Karpas-422 (cell line): ENCODE data around the gene ARSI. TPM values are rescaled to one million over a fixed set of nuclear protein-coding genes. Genes with fewer than 3 reads are reported as not detected.

ENCODE experiments used
- DNase-seq: peaks from one replicate; pipeline ENCODE4 v3.0.0-alpha.2; 2015
- H2AFZ ChIP-seq: fragments of 200-600 bp; sonication (generic); 2 replicates; pipeline ENCODE4 v1.6.1; 2014; ENCODE audit warnings: antibody characterized with exemption, low read length, mixed read lengths
- H3K27ac ChIP-seq: fragments of 200-600 bp; sonication (generic); 2 replicates; pipeline ENCODE4 v1.5.1; 2014; ENCODE audit warnings: mild to moderate bottlenecking, low read length, moderate library complexity
- H3K27me3 ChIP-seq: fragments of 200-600 bp; sonication (generic); 2 replicates; pipeline ENCODE4 v1.6.1; 2014; ENCODE audit warnings: low read length, mixed read lengths
- H3K36me3 ChIP-seq: fragments of 200-600 bp; sonication (generic); 2 replicates; pipeline ENCODE4 v1.6.1; 2014; ENCODE audit warnings: low read length, mixed read lengths; ENCODE audit not compliant: insufficient read depth
- H3K4me1 ChIP-seq: fragments of 200-600 bp; sonication (generic); 2 replicates; pipeline ENCODE4 v1.6.1; 2014; ENCODE audit warnings: mild to moderate bottlenecking, low read length, mixed read lengths
- H3K4me2 ChIP-seq: fragments of 200-600 bp; sonication (generic); 2 replicates; pipeline ENCODE4 v1.6.1; 2014; ENCODE audit warnings: low read length, low read depth, mild to moderate bottlenecking; ENCODE audit not compliant: poor library complexity, severe bottlenecking
- H3K4me3 ChIP-seq: fragments of 200-600 bp; sonication (generic); 2 replicates; pipeline ENCODE4 v1.5.1; 2014; ENCODE audit warnings: mild to moderate bottlenecking, antibody characterized with exemption, low read length, mixed read lengths
- H3K79me2 ChIP-seq: fragments of 200-600 bp; sonication (generic); 2 replicates; pipeline ENCODE4 v1.6.1; 2014; ENCODE audit warnings: mild to moderate bottlenecking, low read length, mixed read lengths
- H3K9ac ChIP-seq: fragments of 200-600 bp; sonication (generic); 2 replicates; pipeline ENCODE4 v1.6.0; 2014; ENCODE audit warnings: low read length
- H3K9me2 ChIP-seq: fragments of 200-600 bp; sonication (generic), shearing (Covaris generic); replicated peaks from 2 replicates; pipeline ENCODE4 v1.6.0; 2014; ENCODE audit warnings: mild to moderate bottlenecking, low read length, moderate library complexity; ENCODE audit not compliant: insufficient read depth
- H3K9me3 ChIP-seq: fragments of 300-700, 200-600 bp; sonication (generic); 2 replicates; pipeline ENCODE4 v1.6.1; 2014; ENCODE audit warnings: low read length, mixed read lengths
- H4K20me1 ChIP-seq: fragments of 200-600 bp; sonication (generic); 2 replicates; pipeline ENCODE4 v1.6.1; 2014; ENCODE audit warnings: mild to moderate bottlenecking, antibody characterized with exemption, low read length, low read depth; ENCODE audit not compliant: insufficient read depth
- total RNA-seq: library from RNA; depleted of rRNA; stranded (reverse); fragments of >200 nt; shearing (Covaris generic); gene quantifications from 2 replicates; pipeline ENCODE4 v1.2.3, GENCODE V29; 2014; ENCODE audit warnings: low replicate concordance

Gene ARSI
- total RNA-seq, 1 experiment from 2014 or later, result not detected

- Histone ChIP-seq H3K79me2 (no peaks in the 10 kb centered on the region), H3K36me3 (no peaks in the 10 kb centered on the region), H2AFZ (no peak overlapping the region), H3K4me2 (no peak overlapping the region), H4K20me1 (no peaks in the 10 kb centered on the region), H3K27me3 (no peaks in the 10 kb centered on the region), H3K9me2 (no peaks in the 10 kb centered on the region), H3K27ac (no peak overlapping the region), H3K9me3 (no peaks in the 10 kb centered on the region), H3K9ac (no peak overlapping the region), H3K4me1 (no peaks in the 10 kb centered on the region), H3K4me3 (no peak overlapping the region)
- DNase-seq, result no peak
These were observed 33.1 kb upstream of the ARSI start for GRCh38 chr5:150335778-150336177.

- Histone ChIP-seq H3K4me1 (no peaks in the 10 kb centered on the region), H3K9ac (no peak overlapping the region), H2AFZ (no peak overlapping the region), H3K4me2 (no peak overlapping the region), H3K27ac (no peak overlapping the region), H3K9me3 (no peaks in the 10 kb centered on the region), H3K36me3 (no peaks in the 10 kb centered on the region), H3K27me3 (no peaks in the 10 kb centered on the region), H3K4me3 (no peak overlapping the region), H4K20me1 (no peaks in the 10 kb centered on the region), H3K79me2 (no peaks in the 10 kb centered on the region), H3K9me2 (no peaks in the 10 kb centered on the region)
- no peak for DNase-seq
These were observed 30.7 kb upstream of the ARSI start for GRCh38 chr5:150333400-150333799.

GRCh38 chr5:150329881-150330876 is 27.5 kb upstream of the ARSI start:
- H3K9me3 ChIP-seq, result no peaks in the 10 kb centered on the region
- H4K20me1 ChIP-seq, result no peaks in the 10 kb centered on the region
- no peaks in the 10 kb centered on the region for H3K27me3 ChIP-seq
- H3K4me1 ChIP-seq, result no peaks in the 10 kb centered on the region
- H3K27ac ChIP-seq, result no peak overlapping the region
- DNase-seq, result no peak
- no peak overlapping the region for H3K4me3 ChIP-seq
- H2AFZ ChIP-seq, result no peak overlapping the region
- H3K9me2 ChIP-seq, result no peaks in the 10 kb centered on the region
- no peaks in the 10 kb centered on the region for H3K36me3 ChIP-seq
- no peak overlapping the region for H3K9ac ChIP-seq
- H3K4me2 ChIP-seq, result no peak overlapping the region
- no peaks in the 10 kb centered on the region for H3K79me2 ChIP-seq

- Histone ChIP-seq H3K79me2 (no peaks in the 10 kb centered on the region), H4K20me1 (no peaks in the 10 kb centered on the region), H3K27ac (no peak overlapping the region), H3K9ac (no peak overlapping the region), H3K27me3 (no peaks in the 10 kb centered on the region), H3K36me3 (no peaks in the 10 kb centered on the region), H3K4me1 (no peaks in the 10 kb centered on the region), H3K9me3 (no peaks in the 10 kb centered on the region), H3K4me3 (no peak overlapping the region), H3K4me2 (no peak overlapping the region), H2AFZ (no peak overlapping the region), H3K9me2 (no peaks in the 10 kb centered on the region)
- DNase-seq, result no peak
These were observed 26.3 kb upstream of the ARSI start for GRCh38 chr5:150329038-150329437.

GRCh38 chr5:150328515-150328914 is 25.8 kb upstream of the ARSI start:
- no peaks in the 10 kb centered on the region for H3K9me2 ChIP-seq
- H3K9me3 ChIP-seq, result no peaks in the 10 kb centered on the region
- H3K9ac ChIP-seq, result no peak overlapping the region
- no peaks in the 10 kb centered on the region for H4K20me1 ChIP-seq
- H3K4me3 ChIP-seq, result no peak overlapping the region
- no peak overlapping the region for H3K27ac ChIP-seq
- no peak overlapping the region for H3K4me2 ChIP-seq
- H3K27me3 ChIP-seq, result no peaks in the 10 kb centered on the region
- H2AFZ ChIP-seq, result no peak overlapping the region
- no peaks in the 10 kb centered on the region for H3K4me1 ChIP-seq
- H3K36me3 ChIP-seq, result no peaks in the 10 kb centered on the region
- DNase-seq, result no peak
- H3K79me2 ChIP-seq, result no peaks in the 10 kb centered on the region

GRCh38 chr5:150327139-150327538 is 24.4 kb upstream of the ARSI start:
- no peak for DNase-seq
- H3K36me3 ChIP-seq, result no peaks in the 10 kb centered on the region
- no peaks in the 10 kb centered on the region for H3K79me2 ChIP-seq
- H3K4me3 ChIP-seq, result no peak overlapping the region
- H3K9me2 ChIP-seq, result no peaks in the 10 kb centered on the region
- no peaks in the 10 kb centered on the region for H4K20me1 ChIP-seq
- H3K4me2 ChIP-seq, result no peak overlapping the region
- no peak overlapping the region for H2AFZ ChIP-seq
- no peak overlapping the region for H3K9ac ChIP-seq
- H3K27me3 ChIP-seq, result no peaks in the 10 kb centered on the region
- H3K4me1 ChIP-seq, result no peaks in the 10 kb centered on the region
- H3K9me3 ChIP-seq, result no peaks in the 10 kb centered on the region
- H3K27ac ChIP-seq, result no peak overlapping the region

- no peaks in the 10 kb centered on the region for H3K9me2 ChIP-seq
- no peak overlapping the region for H3K9ac ChIP-seq
- H2AFZ ChIP-seq, result no peak overlapping the region
- no peak overlapping the region for H3K4me2 ChIP-seq
- no peaks in the 10 kb centered on the region for H3K27me3 ChIP-seq
- H3K36me3 ChIP-seq, result no peaks in the 10 kb centered on the region
- no peak for DNase-seq
- H3K27ac ChIP-seq, result no peak overlapping the region
- no peaks in the 10 kb centered on the region for H3K79me2 ChIP-seq
- no peak overlapping the region for H3K4me3 ChIP-seq
- no peaks in the 10 kb centered on the region for H3K9me3 ChIP-seq
- H3K4me1 ChIP-seq, result no peaks in the 10 kb centered on the region
- no peaks in the 10 kb centered on the region for H4K20me1 ChIP-seq
These were observed 24.0 kb upstream of the ARSI start for GRCh38 chr5:150326707-150327106.

GRCh38 chr5:150325426-150325825 is 22.7 kb upstream of the ARSI start:
- no peak for DNase-seq
- Histone ChIP-seq H3K9ac (no peak overlapping the region), H3K9me3 (no peaks in the 10 kb centered on the region), H3K9me2 (no peaks in the 10 kb centered on the region), H3K27ac (no peak overlapping the region), H2AFZ (no peak overlapping the region), H3K4me1 (no peaks in the 10 kb centered on the region), H3K79me2 (no peaks in the 10 kb centered on the region), H3K4me3 (no peak overlapping the region), H3K4me2 (no peak overlapping the region), H4K20me1 (no peaks in the 10 kb centered on the region), H3K27me3 (no peaks in the 10 kb centered on the region), H3K36me3 (no peaks in the 10 kb centered on the region)
